Suppressor macrophage (primary cell): ENCODE results near the gene PPARGC1A.

Experiments
- DNase-seq, 4 experiments: peaks; one replicate each; pipeline ENCODE4 v3.0.0-alpha.2; 2020 to 2022

The PPARGC1A gene

DNA sequence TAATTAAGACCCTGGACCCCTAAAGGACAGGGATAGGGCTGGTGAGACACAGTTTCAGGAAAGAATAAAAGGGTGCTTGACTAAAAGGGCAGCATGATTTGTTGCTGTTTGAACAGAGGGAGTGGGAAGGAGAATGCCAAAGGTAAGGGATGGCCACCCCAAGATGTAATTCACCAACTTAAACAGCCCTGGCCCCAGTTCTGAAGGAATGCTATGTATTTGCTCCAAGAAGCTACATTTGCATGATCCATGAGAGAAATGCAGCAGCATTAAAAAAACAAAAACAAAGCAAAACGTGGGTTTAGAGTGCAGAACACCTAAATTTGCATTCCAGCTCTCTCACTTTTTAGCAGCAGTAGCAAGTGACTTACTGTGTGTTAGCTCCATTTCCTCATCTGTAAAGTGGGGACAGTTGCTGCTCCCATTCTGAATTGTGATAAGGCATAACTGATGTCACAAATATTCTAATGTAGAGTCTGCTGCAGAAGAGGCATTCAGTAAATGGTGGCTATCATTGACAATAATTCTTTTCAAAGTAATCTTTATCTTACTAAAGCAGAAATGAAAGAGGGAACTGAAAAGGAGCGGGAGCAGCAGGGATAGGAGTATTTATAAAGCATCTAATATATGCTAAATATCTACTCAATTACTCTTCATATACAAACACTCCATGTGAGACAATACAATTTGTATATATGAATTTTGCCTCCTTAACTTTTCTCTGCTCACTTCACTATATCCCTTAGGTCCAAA lies 115.8 kb downstream of the PPARGC1A start:
- no peak for DNase-seq

GRCh38 chr4:23770011-23770410 lies 119.8 kb downstream of the PPARGC1A start:
- DNase-seq, result no peak

- DNase-seq, result no peak
Observed at GRCh38 chr4:23769406-23769805, 120.4 kb downstream of the PPARGC1A start.

GRCh38 chr4:23768541-23768940 lies 121.3 kb downstream of the PPARGC1A start:
- DNase-seq, result no peak

GRCh38 chr4:23766344-23766743 lies 123.5 kb downstream of the PPARGC1A start:
- no peak for DNase-seq

DNA sequence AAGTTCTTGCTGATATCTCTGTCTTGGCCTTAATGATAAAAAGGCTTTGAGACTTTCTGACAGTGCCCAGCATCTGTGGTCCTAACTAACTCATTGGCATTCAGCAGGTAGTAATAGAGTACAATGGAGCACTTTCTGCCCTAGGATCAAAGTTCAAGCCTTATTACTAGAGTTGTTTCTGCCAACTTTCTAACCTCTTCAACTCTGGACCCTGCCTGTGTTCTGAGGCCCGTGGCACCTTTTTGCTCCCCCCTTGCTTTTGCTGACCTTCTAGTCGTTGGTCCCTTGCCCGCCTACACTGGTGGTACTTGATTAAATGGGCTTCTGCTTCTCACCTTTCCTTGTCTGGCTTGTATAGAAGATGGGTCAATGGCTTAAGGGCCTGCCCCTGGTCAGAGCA lies 126.3 kb downstream of the PPARGC1A start:
- DNase-seq, result no peak

DNA sequence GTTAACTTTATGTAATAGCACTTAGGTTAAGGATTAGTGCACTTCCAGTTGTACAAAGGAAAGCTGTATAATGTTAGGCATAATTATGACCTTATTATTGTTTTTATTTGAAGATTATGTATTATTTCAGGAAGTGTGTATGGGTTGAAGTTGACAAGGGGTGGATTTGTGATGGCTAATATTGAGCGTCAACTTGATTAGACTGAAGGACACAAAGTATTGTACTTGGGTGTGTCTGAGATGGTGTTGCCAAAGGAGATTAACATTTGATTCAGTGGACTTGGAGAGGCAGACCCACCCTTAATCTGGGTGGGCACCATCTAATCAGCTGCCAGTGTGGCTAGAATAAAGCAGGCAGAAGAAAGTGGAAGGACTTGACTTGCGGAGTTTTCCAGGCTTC lies 127.3 kb downstream of the PPARGC1A start:
- no peak for DNase-seq

- DNase-seq, result no peak
Observed at GRCh38 chr4:23759066-23759465, 130.8 kb downstream of the PPARGC1A start.

DNA sequence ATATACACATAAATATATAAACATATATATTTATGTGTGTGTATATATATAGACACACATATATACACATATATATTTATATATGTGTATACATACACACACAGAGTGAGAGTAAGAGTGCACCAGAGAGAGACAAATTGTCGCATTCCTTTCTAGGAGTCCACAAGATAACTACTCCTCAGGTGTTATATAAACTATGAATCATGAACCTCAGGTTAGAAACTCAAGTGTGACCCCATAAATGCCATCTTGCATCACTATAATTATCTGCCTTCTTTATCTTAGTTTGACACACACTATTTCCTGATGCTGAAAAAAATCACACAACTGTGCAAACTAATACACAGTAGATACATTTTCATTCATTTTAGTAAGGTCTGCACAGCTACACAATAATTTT lies 135.2 kb downstream of the PPARGC1A start:
- DNase-seq, result no peak

DNA sequence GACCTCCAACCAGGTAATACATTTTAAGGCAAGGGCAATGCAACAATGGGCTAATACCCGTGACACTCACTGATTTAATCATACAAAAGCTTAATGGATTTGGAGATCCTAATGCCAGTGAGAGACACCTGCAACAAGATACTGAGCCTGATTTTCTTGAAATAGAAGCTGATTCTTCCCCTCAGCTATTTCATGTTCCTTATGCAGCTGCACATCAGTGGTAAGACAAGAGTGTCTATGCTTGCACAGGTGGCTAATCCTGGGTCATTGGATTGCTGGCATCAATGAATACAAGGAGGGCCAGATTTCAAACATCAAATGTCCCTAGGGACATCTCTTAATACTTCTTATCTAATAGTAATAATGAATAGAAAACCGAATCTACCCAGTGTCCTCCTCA lies 139.7 kb downstream of the PPARGC1A start:
- no peak for DNase-seq

DNA sequence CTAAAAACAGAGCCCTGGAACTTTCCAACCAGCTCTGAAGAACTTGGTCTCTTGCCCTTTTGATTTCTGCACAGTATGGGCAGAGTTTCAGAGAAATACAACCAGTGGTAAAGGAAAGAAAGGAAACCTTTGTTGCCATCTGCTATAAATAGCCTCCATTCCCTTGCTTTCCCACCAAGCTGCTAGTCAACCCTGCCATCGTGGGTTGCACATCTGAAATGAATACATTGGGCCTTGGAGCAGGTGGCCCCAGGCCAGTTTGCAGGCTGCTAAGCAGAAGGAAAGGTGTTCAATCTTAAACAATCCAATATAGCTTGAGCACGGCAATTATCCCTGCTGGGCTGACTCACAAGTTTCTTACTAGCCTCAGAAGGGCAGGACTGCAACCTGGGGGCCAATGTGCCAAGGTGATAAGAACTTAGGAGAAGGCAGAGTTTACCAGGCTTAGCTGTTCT lies 142.5 kb downstream of the PPARGC1A start:
- no peak for DNase-seq

DNA sequence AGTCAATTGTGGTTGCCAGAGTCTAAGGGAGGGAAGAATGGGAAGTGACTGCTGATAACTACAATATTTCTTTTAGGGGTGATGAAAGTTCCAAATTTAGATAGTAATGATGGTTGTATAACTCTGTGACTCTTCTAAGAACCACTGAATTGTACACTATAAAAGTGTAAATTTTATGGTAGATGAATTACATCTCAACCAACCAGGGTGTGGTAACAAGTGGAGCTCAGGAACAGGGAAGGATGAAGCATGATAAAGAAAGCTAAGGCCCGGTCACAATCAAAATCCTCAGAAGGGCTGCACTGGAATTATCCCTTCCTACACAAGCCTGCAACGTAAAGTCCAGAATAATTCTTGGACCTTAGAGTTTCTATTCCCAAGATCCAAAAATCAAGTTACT lies 143.2 kb downstream of the PPARGC1A start:
- no peak for DNase-seq

- no peak for DNase-seq
Observed at GRCh38 chr4:23746027-23746426, 143.8 kb downstream of the PPARGC1A start.

DNA sequence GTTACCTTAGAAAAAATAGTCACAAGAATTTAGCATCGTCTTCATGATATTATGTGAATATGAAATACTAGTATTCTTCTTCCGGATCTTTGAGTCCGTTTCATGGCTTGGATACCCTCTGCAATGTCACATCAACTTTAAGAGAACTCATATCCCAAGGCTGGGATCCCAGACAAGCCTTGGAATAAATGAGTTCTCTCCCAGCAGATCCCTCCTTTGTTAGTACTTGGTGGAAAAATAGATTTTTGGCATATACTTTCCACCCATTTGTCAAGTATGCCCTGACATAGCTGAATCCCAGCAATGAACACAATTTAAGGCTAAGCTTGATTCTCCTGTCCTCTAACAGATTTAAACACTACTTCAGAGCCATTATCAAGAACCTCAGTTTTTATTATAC lies 144.5 kb downstream of the PPARGC1A start:
- no peak for DNase-seq
